Mucosa of rectum (tissue), 2 donors: ENCODE results near the gene MRPL54.
"Not testable (repeated sequence)": the region's sequence is repeated elsewhere in the genome, so short reads cannot be mapped to it uniquely, and the experiment has no call there.

ENCODE experiments used
- H3K27ac ChIP-seq, 2 donors: one replicate each; pipeline ENCODE4 v1.7.0; 2013; ENCODE audit warnings: inconsistent platforms in 2 of 2, low read depth in 2 of 2, low read length in 2 of 2
- H3K27me3 ChIP-seq, 2 donors: one replicate each; pipeline ENCODE4 v1.7.0; 2013; ENCODE audit warnings: low read length in 2 of 2; ENCODE audit not compliant: control insufficient read depth in 2 of 2, insufficient read depth in 2 of 2
- H3K36me3 ChIP-seq, 2 donors: one replicate each; pipeline ENCODE4 v1.7.0; 2013; ENCODE audit warnings: low read length in 2 of 2; ENCODE audit not compliant: control insufficient read depth in 2 of 2, insufficient read depth in 2 of 2
- H3K4me1 ChIP-seq, 2 donors: one replicate each; pipeline ENCODE4 v1.7.0; 2013; ENCODE audit warnings: low read length in 2 of 2, mild to moderate bottlenecking in 1 of 2; ENCODE audit not compliant: control insufficient read depth in 2 of 2, insufficient read depth in 2 of 2
- H3K4me3 ChIP-seq, 2 donors: one replicate each; pipeline ENCODE4 v1.7.0; 2013; ENCODE audit warnings: low read length in 2 of 2
- H3K9ac ChIP-seq, 2 donors: one replicate each; pipeline ENCODE4 v1.7.0; 2013; ENCODE audit warnings: low read length in 2 of 2, low read depth in 1 of 2, mild to moderate bottlenecking in 1 of 2
- H3K9me3 ChIP-seq, 2 donors: one replicate each; pipeline ENCODE4 v1.7.0; 2013; ENCODE audit warnings: low read length in 2 of 2; ENCODE audit not compliant: control insufficient read depth in 2 of 2
- donor health status: healthy.
- donor health status: Normal muscosa, but diverticular disease.

MRPL54 gene

DNA sequence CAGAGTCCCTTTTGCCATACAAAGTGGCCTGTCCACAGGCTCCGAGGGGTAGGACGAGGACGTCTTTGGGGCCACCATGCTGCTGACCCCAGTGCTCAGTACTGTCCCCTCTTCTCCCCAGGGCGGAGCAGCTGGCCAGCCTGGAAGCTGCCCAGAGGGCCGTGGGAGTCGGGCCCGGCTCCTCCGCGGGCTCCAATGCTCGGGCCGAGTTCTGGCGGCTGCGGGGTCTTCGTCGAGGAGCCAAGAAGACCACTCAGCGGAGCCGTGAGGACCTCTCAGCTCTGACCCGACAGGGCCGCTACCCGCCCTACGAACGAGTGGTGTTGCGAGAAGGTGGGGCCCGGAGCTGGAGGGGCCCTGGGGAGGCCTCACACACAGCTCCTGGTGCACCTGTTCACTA lies 22.1 kb upstream of the MRPL54 start:
- H3K36me3 ChIP-seq: peaks cover 42 to 43% of the 10 kb centered on the region in 2 donors
- no peaks in the 10 kb centered on the region for H3K9me3 ChIP-seq
- H3K27me3 ChIP-seq: no peaks in the 10 kb centered on the region
- H3K4me3 ChIP-seq: no peak overlapping the region
- no peaks in the 10 kb centered on the region for H3K4me1 ChIP-seq
- no peak overlapping the region for H3K27ac ChIP-seq
- H3K9ac ChIP-seq: no peak overlapping the region

DNA sequence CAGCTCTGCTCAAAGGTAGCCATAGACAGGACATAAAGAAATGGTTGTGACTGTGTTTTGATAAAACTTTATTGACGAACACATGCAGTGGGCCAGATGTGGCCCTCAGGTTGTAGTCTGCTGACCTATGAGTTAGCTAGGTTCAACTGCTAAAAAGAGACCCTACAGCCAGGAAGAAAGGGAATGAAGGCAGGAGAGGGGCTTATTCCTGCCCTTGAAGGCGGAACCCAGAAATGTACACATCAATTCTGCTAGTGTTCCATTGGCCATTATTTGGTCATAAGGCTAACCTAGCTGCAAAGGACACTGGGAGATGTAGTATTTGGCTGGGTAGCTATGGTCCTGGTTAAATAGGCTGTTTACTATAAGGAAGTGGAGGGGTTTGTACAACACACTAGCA lies 19.0 kb upstream of the MRPL54 start:
- Histone ChIP-seq H3K27me3 (no peaks in the 10 kb centered on the region), H3K9me3 (no peaks in the 10 kb centered on the region), H3K36me3 (peaks cover 32% of the 10 kb centered on the region in 2 donors), H3K4me1 (no peaks in the 10 kb centered on the region), H3K27ac (no peak overlapping the region), H3K4me3 (no peak overlapping the region), H3K9ac (no peak overlapping the region)

DNA sequence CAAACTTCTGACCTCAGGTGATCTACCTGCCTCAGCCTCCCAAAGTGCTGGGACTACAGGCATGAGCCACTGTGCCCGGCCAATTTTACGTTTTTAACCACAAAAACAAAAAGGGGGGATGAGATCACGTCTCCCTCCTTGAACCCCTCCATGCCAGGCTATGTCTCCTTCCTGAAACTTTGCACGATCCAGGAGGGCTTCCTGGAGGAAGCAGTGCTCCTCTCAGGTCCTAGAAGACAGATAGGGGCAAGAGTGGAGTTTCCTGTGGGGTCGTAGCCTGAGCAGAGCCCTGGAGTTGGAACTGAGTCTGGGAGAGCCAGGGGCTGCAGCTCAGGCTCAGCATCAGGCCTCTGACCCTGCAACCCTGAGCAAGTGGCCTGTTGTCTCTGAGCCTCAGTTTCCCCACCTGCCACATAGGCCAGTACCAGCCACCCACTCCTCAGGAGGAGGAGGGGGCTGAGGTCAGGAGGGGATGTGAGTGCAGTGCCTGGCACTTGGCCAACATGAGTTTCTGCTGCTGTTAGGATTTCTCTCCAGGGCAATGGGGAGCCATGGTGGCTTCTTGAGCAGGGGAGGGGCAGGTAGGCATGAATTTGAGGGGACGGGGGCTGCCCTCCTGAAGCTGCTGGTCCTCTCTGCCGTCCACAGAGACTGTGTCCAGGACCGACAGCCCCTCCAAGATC lies 17.0 kb upstream of the MRPL54 start:
- H3K36me3 ChIP-seq: peaks cover 34 to 35% of the 10 kb centered on the region in 2 donors
- no peaks in the 10 kb centered on the region for H3K27me3 ChIP-seq
- no peak overlapping the region for H3K9ac ChIP-seq

DNA sequence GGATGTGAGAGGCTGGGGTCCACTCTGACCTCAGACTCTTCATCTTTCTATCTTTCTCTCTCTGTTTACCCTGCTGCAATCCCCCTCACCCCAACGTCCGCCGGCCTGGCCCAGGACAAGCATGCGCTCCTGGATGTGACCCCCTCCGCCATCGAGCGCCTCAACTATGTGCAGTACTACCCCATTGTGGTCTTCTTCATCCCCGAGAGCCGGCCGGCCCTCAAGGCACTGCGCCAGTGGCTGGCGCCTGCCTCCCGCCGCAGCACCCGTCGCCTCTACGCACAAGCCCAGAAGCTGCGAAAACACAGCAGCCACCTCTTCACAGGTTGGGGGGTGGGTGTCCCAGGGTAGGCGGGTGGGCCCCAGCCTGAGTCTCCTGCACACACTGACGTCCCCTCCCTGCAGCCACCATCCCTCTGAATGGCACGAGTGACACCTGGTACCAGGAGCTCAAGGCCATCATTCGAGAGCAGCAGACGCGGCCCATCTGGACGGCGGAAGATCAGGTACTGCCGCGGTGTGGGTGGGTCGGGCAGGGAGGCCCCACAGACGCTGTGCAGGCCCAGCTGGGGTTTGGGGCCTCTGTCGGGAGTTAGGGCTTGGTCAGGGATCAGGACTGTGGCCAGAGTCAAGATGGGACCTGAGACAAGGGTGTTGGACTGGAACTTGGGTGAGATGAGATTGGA lies 16.0 kb upstream of the MRPL54 start:
- H3K36me3 ChIP-seq: peaks cover 42% of the 10 kb centered on the region in 2 donors
- no peaks in the 10 kb centered on the region for H3K9me3 ChIP-seq
- H3K27me3 ChIP-seq: no peaks in the 10 kb centered on the region
- no peaks in the 10 kb centered on the region for H3K4me1 ChIP-seq
- H3K9ac ChIP-seq: no peak overlapping the region
- H3K4me3 ChIP-seq: no peak overlapping the region
- no peak overlapping the region for H3K27ac ChIP-seq

More for the DNA sequence above, 17.0 kb upstream of the MRPL54 start:
- Histone ChIP-seq H3K4me3 (no peak overlapping the region), H3K4me1 (no peaks in the 10 kb centered on the region), H3K27ac (no peak overlapping the region), H3K9me3 (no peaks in the 10 kb centered on the region)

DNA sequence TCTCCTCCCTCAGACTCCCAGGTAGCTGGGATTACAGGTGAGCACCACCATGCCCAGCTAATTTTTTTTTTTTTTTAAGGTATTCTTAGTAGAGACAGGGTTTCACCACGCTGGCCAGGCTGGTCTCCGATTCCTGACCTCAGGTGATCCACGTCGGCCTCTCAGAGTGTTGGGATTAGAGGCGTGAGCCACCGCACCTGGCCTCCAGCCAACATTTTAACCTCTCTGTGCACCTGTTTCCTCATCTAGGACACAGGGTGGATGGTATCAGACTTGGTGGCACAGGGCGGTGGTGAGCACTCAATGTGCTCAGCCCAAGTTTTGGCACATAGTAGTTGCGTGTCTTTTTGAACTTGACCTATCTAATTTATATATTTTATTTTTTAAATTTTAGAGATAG lies 13.5 kb upstream of the MRPL54 start:
- Histone ChIP-seq H3K9me3 (no peaks in the 10 kb centered on the region), H3K27me3 (no peaks in the 10 kb centered on the region), H3K4me3 (no peak overlapping the region), H3K36me3 (peaks cover 34 to 38% of the 10 kb centered on the region in 2 donors), H3K4me1 (no peaks in the 10 kb centered on the region), H3K27ac (no peak overlapping the region), H3K9ac (no peak overlapping the region)

DNA sequence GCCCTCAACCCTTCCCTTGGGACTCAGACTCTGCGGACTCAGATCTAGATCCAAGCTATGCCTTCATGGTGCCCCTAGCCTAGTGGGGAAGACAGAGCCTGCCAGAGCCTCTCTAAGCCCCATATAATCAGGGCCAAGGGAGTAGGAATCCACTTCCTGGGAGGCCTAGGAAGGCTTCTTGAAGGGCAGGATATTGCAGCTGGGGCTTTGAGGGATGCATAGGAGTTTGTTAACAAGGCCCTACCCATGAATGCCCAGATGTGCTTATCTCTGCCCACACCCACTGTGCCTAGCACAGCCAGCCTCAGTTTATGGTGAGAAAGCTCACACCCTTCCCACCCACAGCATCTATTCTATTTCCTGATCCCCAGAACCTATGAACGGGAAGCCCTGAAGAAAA lies 12.3 kb upstream of the MRPL54 start:
- peaks cover 35 to 36% of the 10 kb centered on the region in 2 donors for H3K36me3 ChIP-seq

DNA sequence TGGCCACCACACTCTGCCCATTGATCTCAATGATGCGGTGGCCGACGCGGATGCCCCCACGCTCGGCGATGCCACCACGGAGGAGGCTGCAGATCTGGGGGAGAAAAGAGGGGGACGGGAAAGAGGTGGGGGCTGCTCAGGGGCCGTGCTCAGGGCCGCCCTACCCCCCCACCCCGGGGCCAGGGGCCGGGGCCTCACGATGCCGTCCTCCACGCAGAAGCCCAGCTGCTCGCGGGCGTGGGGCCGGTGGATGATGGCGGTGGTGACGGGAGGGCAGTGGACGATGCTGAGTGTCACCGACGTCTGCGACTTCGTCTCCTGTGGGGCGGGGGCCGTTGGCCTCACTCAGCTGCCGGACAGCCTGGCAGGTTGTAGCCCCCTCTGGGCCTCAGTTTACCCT lies 11.2 kb upstream of the MRPL54 start:
- no peaks in the 10 kb centered on the region for H3K4me1 ChIP-seq
- no peaks in the 10 kb centered on the region for H3K27me3 ChIP-seq
- peaks cover 25 to 27% of the 10 kb centered on the region in 2 donors for H3K36me3 ChIP-seq
- H3K9me3 ChIP-seq: no peaks in the 10 kb centered on the region
- no peak overlapping the region for H3K27ac ChIP-seq
- no peak overlapping the region for H3K9ac ChIP-seq
- H3K4me3 ChIP-seq: no peak overlapping the region

More for the DNA sequence above, 12.3 kb upstream of the MRPL54 start:
- Histone ChIP-seq H3K9me3 (no peaks in the 10 kb centered on the region), H3K4me3 (no peak overlapping the region), H3K27me3 (no peaks in the 10 kb centered on the region), H3K9ac (no peak overlapping the region), H3K27ac (no peak overlapping the region), H3K4me1 (no peaks in the 10 kb centered on the region)

DNA sequence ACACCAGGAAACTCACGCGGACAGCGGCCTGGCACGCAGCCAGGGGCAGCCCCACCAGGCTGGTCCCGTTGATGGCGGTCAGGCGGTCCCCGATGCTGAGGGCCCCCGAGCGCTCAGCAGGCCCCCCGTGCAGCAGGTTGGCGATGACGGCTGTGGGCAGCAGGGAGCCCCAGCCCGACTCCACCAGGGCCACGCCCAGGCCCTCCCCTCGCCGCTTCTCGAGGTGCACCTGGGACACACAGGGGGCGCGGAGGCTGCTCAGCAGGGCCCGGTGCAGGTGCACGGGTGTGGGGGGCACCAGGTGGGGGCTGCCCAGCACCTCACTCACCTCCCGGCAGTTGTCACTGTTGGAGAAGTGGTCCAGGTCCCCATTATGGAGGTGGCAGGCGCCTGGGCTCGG lies 10.0 kb upstream of the MRPL54 start:
- no peaks in the 10 kb centered on the region for H3K9me3 ChIP-seq
- H3K27me3 ChIP-seq: no peaks in the 10 kb centered on the region
- H3K36me3 ChIP-seq: peaks cover 24 to 25% of the 10 kb centered on the region in 2 donors
- H3K4me1 ChIP-seq: no peaks in the 10 kb centered on the region
- no peak overlapping the region for H3K27ac ChIP-seq
- no peak overlapping the region for H3K4me3 ChIP-seq
- no peak overlapping the region for H3K9ac ChIP-seq

DNA sequence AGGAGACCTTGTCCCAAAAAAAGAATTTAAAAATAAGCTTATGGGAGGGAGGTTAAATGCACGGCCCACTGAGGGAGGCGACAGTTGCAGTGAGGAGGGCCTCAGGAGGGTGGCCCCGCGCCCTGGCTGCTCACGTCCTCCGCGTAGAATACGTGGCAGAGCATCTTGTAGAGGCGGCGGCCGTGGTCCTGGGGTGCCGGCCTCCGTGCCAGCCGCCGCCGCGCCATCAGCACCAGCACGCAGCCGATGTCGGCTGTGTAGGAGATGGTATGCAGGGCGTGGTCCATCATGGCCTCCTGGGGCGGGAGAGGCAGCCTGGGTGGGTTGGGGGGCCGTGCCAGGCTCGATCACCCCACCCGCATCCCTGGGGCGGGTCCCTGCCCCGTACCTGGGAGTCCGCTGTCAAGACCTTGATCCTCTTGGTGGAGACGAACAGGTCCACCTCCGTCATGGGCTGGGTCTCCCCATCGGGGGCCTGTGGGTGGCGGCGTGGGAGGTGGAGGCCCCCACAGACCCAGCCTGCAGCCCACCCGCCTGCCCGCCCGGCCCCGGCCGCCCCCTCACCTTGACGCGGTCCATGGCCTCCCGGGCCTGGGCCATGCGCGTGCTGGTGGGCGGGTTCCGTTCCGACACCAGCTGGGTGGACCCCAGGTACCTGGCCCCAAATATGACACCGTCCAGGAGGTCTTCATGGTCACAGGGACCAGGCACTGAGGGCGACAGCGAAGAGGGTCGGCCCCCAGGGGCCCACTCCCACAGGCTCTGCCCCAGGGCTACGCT lies 8.7 kb upstream of the MRPL54 start:
- no peak overlapping the region for H3K27ac ChIP-seq
- H3K36me3 ChIP-seq: peaks cover 22 to 30% of the 10 kb centered on the region in 2 donors
- H3K4me1 ChIP-seq: no peaks in the 10 kb centered on the region
- no peaks in the 10 kb centered on the region for H3K27me3 ChIP-seq
- H3K9ac ChIP-seq: no peak overlapping the region
- no peaks in the 10 kb centered on the region for H3K9me3 ChIP-seq
- no peak overlapping the region for H3K4me3 ChIP-seq

DNA sequence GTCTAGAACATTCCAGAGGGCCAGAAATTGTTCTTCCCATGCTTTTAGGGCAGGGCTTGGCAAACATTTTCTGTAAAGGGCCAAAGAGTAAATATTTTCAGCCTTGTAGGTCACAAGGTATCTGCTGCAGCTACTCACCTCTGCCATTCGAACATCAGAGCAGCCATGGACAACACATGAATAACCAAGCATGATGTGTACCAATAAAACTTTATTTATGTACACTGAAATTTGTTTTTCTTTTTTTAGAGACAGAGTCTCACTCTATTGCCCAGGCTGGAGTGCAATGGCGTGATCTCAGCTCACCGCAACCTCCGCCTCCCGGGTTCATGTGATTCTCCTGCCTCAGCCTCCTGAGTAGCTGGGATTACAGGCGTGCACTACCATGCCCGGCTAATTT lies 4.8 kb upstream of the MRPL54 start:
- not testable (repeated sequence) for H3K27ac ChIP-seq, H3K9me3 ChIP-seq
- H3K4me1 ChIP-seq: peaks cover 14 to 15% of the 10 kb centered on the region in 2 donors

More for the DNA sequence above, 4.8 kb upstream of the MRPL54 start:
- not testable (repeated sequence) for H3K9ac ChIP-seq, H3K27me3 ChIP-seq, H3K4me3 ChIP-seq
- peaks cover 0 to 13% of the 10 kb centered on the region in 2 donors for H3K36me3 ChIP-seq
